Thyroid gland (tissue), 4 donors: Measurements from ENCODE around the gene PKNOX2.

ENCODE experiments used
- CTCF ChIP-seq, 6 experiments: fragments of 200-600 bp in 3 of 6; fragments of 450-650 bp in 3 of 6; sonication (generic) in 3 of 6; IDR thresholded peaks; one replicate each; pipeline ENCODE4 v1.5.1; 2016 to 2019; ENCODE audit warnings: antibody characterized with exemption in 6 of 6, mild to moderate bottlenecking in 2 of 6, inconsistent platforms in 1 of 6, moderate library complexity in 1 of 6
- POLR2A ChIP-seq, 2 donors: fragments of 450-650 bp; IDR thresholded peaks; one replicate each; pipeline ENCODE4 v1.6.1; 2017; ENCODE audit warnings: antibody characterized with exemption in 2 of 2, mild to moderate bottlenecking in 2 of 2, moderate library complexity in 1 of 2

GRCh38 chr11:125401746-125402145, 237.2 kb downstream of the PKNOX2 start:
- no peak for TF ChIP-seq POLR2A (IDR thresholded peaks at IDR 0.05)
- no peak for TF ChIP-seq CTCF (IDR thresholded peaks at IDR 0.05)
